HepG2 (cell line): ENCODE results near the gene EGFR. TPM values are rescaled to one million over a fixed set of nuclear protein-coding genes. Genes with fewer than 3 reads are reported as not detected.

ENCODE experiments used
- ESRRA ChIP-seq: sonication (generic); formaldehyde crosslinking; IDR thresholded peaks from 2 replicates; pipeline ENCODE4 v1.5.1; 2020; ENCODE audit warnings: mild to moderate bottlenecking, low read depth, missing genetic modification reagents
- GATAD2A ChIP-seq: IDR thresholded peaks from 2 replicates; pipeline ENCODE4 v1.6.1; 2016
- HMGXB4 ChIP-seq, 2 experiments: sonication (generic) in 1 of 2; formaldehyde crosslinking in 1 of 2; IDR thresholded peaks; 2 replicates each; pipeline versions ENCODE4 v1.4.0 to v1.6.1; 2018 to 2020; ENCODE audit warnings: missing genetic modification reagents in 2 of 2, borderline replicate concordance in 1 of 2, low read depth in 1 of 2, mild to moderate bottlenecking in 1 of 2, missing biosample characterization in 1 of 2
- PRMT3 ChIP-seq: sonication (generic); formaldehyde crosslinking; IDR thresholded peaks from 2 replicates; pipeline ENCODE4 v1.8.1; 2022; ENCODE audit warnings: low read depth, mild to moderate bottlenecking, moderate library complexity, missing genetic modification reagents, borderline replicate concordance
- ZBTB14 ChIP-seq: sonication (generic); formaldehyde crosslinking; IDR thresholded peaks from 2 replicates; pipeline ENCODE4 v1.4.0; 2020; ENCODE audit warnings: missing genetic modification reagents
- ZMAT5 ChIP-seq: sonication (generic); formaldehyde crosslinking; IDR thresholded peaks from 2 replicates; pipeline ENCODE4 v1.5.0; 2020; ENCODE audit warnings: mild to moderate bottlenecking, low read depth, missing genetic modification reagents, borderline replicate concordance
- ZNF101 ChIP-seq: sonication (generic); formaldehyde crosslinking; IDR thresholded peaks from 2 replicates; pipeline ENCODE4 v1.4.0; 2020; ENCODE audit warnings: mild to moderate bottlenecking, low read depth, missing genetic modification reagents, borderline replicate concordance
- ZNF546 ChIP-seq: sonication (generic); formaldehyde crosslinking; conservative IDR thresholded peaks from 2 replicates; pipeline ENCODE4 v1.8.1; 2023; ENCODE audit warnings: mild to moderate bottlenecking, missing genetic modification reagents
- ZNF589 ChIP-seq: sonication (generic); formaldehyde crosslinking; conservative IDR thresholded peaks from 2 replicates; pipeline ENCODE4 v1.8.0; 2022; ENCODE audit warnings: mild to moderate bottlenecking, moderate library complexity, missing genetic modification reagents
- ZNF646 ChIP-seq: sonication (generic); formaldehyde crosslinking; IDR thresholded peaks from 2 replicates; pipeline ENCODE4 v1.9.0; 2021; ENCODE audit warnings: mild to moderate bottlenecking, missing genetic modification reagents
- ZNF768 ChIP-seq: sonication (generic); formaldehyde crosslinking; IDR thresholded peaks from 2 replicates; pipeline ENCODE4 v1.4.0; 2020; ENCODE audit warnings: missing genetic modification reagents
- ZNF781 ChIP-seq: sonication (generic); formaldehyde crosslinking; IDR thresholded peaks from 2 replicates; pipeline ENCODE4 v1.5.1; 2020; ENCODE audit warnings: borderline replicate concordance, mild to moderate bottlenecking, missing genetic modification reagents; ENCODE audit errors: not compliant biosample characterization
- ZNF782 ChIP-seq: sonication (generic); formaldehyde crosslinking; IDR thresholded peaks from 2 replicates; pipeline ENCODE4 v1.4.0; 2020; ENCODE audit warnings: missing genetic modification reagents, mild to moderate bottlenecking, borderline replicate concordance
- ZNF792 ChIP-seq: IDR thresholded peaks from 2 replicates; pipeline ENCODE4 v1.6.1; 2016
- polyA plus RNA-seq, 8 experiments: library from polyadenylated mRNA; depleted of rRNA in 3 of 8; stranded (reverse) in 7 of 8; unstranded in 1 of 8; fragments of >200 nt; fragmentation: Illumina TruSeq in 4 of 8; extraction: Trizol in 4 of 8; gene quantifications; 2 replicates each; pipeline versions ENCODE4 v1.2.1 to v1.2.3, GENCODE V29; 2011 to 2016; ENCODE audit warnings: low read depth in 4 of 8, missing spikeins in 1 of 8, mixed read lengths in 1 of 8; ENCODE audit not compliant: insufficient read depth in 1 of 8
- total RNA-seq, 5 experiments: library from RNA; depleted of rRNA; stranded (reverse); fragments of >200 nt; fragmentation: Illumina TruSeq; extraction: Trizol; gene quantifications; 2 replicates each; pipeline ENCODE4 v1.2.3, GENCODE V29; 2016; ENCODE audit warnings: low read depth in 1 of 5

EGFR gene
- total and polyA plus RNA-seq, 2 of the 13 experiments (the other 11 are each of a cell fraction or from before 2014, with no cell fraction given): 7.0 to 10.0 TPM

DNA sequence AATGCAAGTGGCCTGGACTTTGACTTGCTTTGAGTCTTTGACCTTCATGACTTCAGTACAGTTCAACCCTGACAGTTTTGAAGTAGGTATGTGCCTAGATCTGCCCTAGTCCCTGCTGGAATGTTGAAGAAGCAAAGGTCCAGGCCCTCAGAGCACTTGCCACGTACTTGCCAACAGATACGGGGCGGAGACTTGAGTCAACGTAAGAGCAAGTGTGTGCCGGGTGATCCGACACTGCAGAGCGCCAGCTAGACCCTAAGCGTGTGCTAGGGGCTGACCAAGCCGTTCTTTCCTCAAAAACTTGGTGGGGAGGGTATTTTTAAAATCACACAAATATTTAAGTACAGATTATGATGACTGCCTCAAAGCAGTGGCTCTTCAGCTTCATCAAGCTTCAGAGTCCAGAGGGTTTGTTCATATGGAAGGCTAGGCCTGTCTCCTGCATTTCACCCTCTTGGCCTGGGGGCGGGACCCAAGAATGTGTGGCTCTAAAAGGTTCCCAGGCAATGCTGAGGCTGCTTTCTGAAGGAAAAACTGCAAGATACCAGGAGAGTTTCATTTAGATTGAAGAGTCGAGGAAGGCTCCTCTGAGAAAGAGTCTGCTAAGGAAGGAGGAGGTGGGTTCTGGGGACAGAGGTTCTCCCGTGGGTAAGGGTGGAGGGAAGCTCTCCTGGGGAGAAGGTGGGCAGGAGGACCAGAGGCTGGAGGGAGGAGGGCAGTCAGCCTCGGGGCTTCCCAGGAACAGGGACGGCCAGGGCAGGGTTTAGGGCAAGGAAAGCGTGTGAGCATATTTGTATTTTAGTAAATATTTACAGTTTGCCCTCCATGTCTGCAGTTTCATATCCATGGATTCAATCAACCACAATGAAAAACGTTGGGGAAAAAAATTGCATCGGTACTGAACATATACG lies 160.3 kb downstream of the EGFR start (continued):
- TF ChIP-seq ZNF646: no peak
- TF ChIP-seq ZMAT5 (CRISPR knock-in tag): no peak
- peak; percentile 98 for TF ChIP-seq ESRRA (CRISPR knock-in tag)
- no peak for TF ChIP-seq ZNF782 (CRISPR knock-in tag)
- no peak for TF ChIP-seq ZBTB14
- 0 out of 2 replicates have a peak, but pooled peaks have one; percentile 17 for TF ChIP-seq ZNF792 (CRISPR knock-in tag)
- 0 out of 2 replicates have a peak, but pooled peaks have one; percentile 31 for TF ChIP-seq PRMT3
- TF ChIP-seq ZNF101 (CRISPR knock-in tag): no peak
- TF ChIP-seq ZNF546 (CRISPR knock-in tag): no peak
- TF ChIP-seq GATAD2A (CRISPR knock-in tag): peak; percentile 92
- no peak for TF ChIP-seq ZNF768
- 0 out of 2 replicates have a peak, but pooled peaks have one; percentile 72 for TF ChIP-seq ZNF589 (CRISPR knock-in tag)
- peak in 1 of 2 experiments; percentile 58; a peak in 2 of 4 replicates for TF ChIP-seq HMGXB4 (CRISPR knock-in tag; IDR thresholded peaks at IDR 0.05; ENCODE audit: borderline replicate concordance in 1 of 2, low read depth in 1 of 2)
- peak; percentile 93 for TF ChIP-seq ZNF781
